ENCODE data around the gene DSCAM.

The DSCAM gene

GRCh38 chr21:40871099-40871498 is 24.1 kb upstream of the DSCAM start:
- TF ChIP-seq, protein P1, sequence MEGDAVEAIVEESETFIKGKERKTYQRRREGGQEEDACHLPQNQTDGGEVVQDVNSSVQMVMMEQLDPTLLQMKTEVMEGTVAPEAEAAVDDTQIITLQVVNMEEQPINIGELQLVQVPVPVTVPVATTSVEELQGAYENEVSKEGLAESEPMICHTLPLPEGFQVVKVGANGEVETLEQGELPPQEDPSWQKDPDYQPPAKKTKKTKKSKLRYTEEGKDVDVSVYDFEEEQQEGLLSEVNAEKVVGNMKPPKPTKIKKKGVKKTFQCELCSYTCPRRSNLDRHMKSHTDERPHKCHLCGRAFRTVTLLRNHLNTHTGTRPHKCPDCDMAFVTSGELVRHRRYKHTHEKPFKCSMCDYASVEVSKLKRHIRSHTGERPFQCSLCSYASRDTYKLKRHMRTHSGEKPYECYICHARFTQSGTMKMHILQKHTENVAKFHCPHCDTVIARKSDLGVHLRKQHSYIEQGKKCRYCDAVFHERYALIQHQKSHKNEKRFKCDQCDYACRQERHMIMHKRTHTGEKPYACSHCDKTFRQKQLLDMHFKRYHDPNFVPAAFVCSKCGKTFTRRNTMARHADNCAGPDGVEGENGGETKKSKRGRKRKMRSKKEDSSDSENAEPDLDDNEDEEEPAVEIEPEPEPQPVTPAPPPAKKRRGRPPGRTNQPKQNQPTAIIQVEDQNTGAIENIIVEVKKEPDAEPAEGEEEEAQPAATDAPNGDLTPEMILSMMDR (conservative IDR thresholded peaks at IDR 0.05) = no peak
- no peak overlapping the region for H3K27ac ChIP-seq

DNA sequence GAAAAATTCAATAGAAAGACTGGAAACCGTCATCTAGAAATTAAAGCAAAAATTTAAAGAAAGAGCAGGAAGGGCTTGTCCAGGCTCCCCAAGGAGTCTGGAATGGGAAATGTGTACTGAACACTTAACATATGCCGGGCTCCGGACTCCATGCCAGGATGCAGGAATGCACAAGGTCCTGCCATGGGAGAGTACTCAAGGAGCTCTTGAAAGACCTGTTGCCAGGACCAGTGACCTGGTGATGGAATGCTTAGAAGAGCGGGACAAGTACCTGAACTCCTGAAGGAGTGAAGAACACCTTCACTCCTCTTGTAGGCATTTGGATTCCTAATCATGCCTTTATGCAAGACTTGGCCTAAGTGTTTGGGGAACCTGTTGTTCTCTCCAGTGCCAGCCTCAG is 16.9 kb upstream of the DSCAM start:
- H3K27ac ChIP-seq = no peak overlapping the region
- TF ChIP-seq, protein P1 (conservative IDR thresholded peaks at IDR 0.05) = no peak

- no peak overlapping the region for H3K27ac ChIP-seq
- TF ChIP-seq, protein P1 (conservative IDR thresholded peaks at IDR 0.05) = no peak
Observed at GRCh38 chr21:40858517-40858916, 11.6 kb upstream of the DSCAM start.

DNA sequence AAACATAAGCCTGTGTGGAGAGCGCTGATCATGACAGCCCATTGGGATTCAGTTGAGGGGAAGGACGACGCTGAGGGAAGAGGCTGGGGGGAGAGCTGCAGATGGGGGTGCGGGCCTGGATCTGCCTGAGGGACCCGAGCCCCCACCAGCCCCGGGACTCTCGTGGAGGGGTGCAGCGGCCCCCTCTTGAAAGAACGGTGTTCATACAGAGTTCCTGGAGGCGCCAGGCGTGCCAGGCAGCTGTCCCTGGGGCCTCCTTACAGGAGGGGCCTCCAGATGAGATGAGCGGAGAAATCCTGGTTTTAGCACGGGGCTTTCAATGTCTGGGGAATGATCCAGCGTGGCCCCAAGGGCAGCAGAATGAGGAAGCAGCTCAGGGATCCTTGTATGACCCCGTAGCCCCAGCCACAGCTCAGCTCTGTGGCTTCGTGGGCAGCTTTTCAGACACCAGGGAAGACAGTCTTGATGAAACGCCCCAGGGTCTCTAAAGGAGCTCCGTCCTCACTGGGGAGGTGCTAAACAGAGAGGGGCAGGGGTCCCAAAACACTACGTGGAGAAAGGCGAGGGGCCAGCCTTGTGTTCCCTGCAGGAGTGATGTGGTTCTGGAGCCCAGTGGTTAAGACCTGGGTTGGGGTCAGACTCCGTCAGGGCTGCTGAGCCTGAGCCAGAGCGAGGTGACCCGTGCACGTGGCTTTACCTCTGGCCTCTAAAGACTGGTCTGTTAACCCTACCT is 7.2 kb upstream of the DSCAM start:
- TF ChIP-seq, protein P1 (conservative IDR thresholded peaks at IDR 0.05) = no peak
- no peak overlapping the region for H3K27ac ChIP-seq

DNA sequence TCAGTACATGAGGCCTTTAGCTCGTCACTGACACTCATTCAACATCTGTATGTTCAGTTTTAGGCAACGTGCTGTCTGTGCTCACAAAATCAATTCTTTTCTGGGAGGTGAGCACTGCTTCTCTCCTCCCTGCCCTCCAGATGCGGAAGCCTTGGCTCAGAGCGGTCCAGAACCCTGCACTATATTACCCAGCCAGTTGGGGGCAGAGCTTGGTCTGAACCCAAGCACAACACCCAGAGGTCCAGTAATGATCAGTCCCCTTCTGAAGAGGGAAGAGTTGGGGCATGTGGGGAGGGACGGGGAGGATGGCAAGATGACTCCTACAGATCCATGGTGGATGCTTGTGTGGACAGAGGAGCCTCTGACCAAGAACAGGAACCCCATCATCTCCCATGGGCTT is 5.6 kb upstream of the DSCAM start:
- no peak overlapping the region for H3K27ac ChIP-seq
- TF ChIP-seq, protein P1 (conservative IDR thresholded peaks at IDR 0.05) = 0 out of 2 replicates have a peak, but pooled peaks have one; percentile 17

GRCh38 chr21:40851749-40852148 is 4.8 kb upstream of the DSCAM start:
- no peak overlapping the region for H3K27ac ChIP-seq
- TF ChIP-seq, protein P1 (conservative IDR thresholded peaks at IDR 0.05) = no peak

GRCh38 chr21:40850071-40850470 is 3.1 kb upstream of the DSCAM start:
- TF ChIP-seq, protein P1 (conservative IDR thresholded peaks at IDR 0.05) = no peak

More at GRCh38 chr21:40850071-40850470, 3.1 kb upstream of the DSCAM start:
- no peak overlapping the region for H3K27ac ChIP-seq

Data from VCaP (cell line).